ENCODE results near the gene LHFPL2.

Gene LHFPL2

GRCh38 chr5:78449103-78449502 is 199.5 kb downstream of the LHFPL2 start:
- DNase-seq (ENCODE audit: low spot score) = no peak

DNA sequence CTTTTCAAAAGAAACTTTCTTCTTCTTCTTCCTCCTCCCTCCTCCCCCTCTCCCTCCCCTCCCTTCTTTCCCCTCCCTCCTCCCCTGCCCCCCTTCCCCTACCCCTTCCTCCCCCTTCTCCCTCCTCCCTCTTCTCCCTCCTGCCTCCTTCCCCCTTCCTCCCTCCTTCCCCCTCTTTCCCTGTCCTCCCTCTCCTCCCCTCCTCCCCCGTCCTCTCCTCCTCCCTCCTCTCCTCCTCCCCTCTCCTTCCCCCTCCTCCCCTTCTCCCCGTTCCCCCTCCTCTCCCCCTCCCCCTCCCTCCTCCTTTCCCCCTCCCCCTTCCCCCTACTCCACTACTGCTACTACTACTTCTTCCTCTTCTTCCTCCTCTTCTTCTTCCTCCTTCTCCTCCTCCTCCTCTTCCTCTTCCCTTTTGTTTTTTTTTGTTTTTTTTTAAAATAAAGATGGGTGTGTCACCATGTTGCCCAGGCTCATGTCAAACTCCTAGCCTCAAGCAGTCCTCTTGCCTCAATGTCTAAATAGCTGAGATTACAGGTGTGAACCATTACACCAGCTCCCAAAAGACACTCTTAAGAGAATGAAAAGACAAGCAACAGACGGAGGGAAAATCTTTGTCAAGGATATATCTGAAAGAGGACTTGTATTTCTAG is 200.7 kb downstream of the LHFPL2 start:
- DNase-seq (ENCODE audit: low spot score) = no peak
